Keratinocyte (primary cell): ENCODE results near the gene TTN. TPM values are rescaled to one million over a fixed set of nuclear protein-coding genes. Genes with fewer than 3 reads are reported as not detected.

Experiments
- DNase-seq: peaks from one replicate; pipeline ENCODE4 v3.0.0-alpha.2; 2011; ENCODE audit warnings: low read depth, missing footprints, low spot score
- FAIRE-seq: peaks from 2 replicates; lab custom pipeline; 2011; peaks lifted over from hg19 to GRCh38; lab: Jason Lieb, UNC
- H2AFZ ChIP-seq: 2 replicates; pipeline ENCODE4 v1.6.0; 2012; ENCODE audit warnings: low read length, control low read depth, inconsistent platforms; ENCODE audit not compliant: control insufficient read depth
- H3K27ac ChIP-seq: 2 replicates; pipeline ENCODE4 v1.5.1; 2011; ENCODE audit warnings: low read length; ENCODE audit not compliant: control insufficient read depth, insufficient read depth
- H3K27me3 ChIP-seq: 3 replicates; pipeline ENCODE4 v1.6.0; 2011; ENCODE audit warnings: low read length; ENCODE audit not compliant: control insufficient read depth, insufficient read depth; ENCODE audit errors: extremely low read depth
- H3K36me3 ChIP-seq, 2 experiments: 2 replicates in 1 of 2; 3 replicates in 1 of 2; pipeline ENCODE4 v1.5.1; 2011; ENCODE audit warnings: low read length in 2 of 2, mild to moderate bottlenecking in 1 of 2; ENCODE audit not compliant: control insufficient read depth in 2 of 2, insufficient read depth in 2 of 2; ENCODE audit errors: extremely low read depth in 1 of 2
- H3K4me1 ChIP-seq: 3 replicates; pipeline ENCODE4 v1.5.1; 2011; ENCODE audit warnings: low read length; ENCODE audit not compliant: control insufficient read depth, insufficient read depth; ENCODE audit errors: extremely low read depth
- H3K4me2 ChIP-seq: 3 replicates; pipeline ENCODE4 v1.6.0; 2011; ENCODE audit warnings: low read depth, low read length; ENCODE audit not compliant: control insufficient read depth, insufficient read depth; ENCODE audit errors: extremely low read depth
- H3K4me3 ChIP-seq, 3 experiments: fragments of 200-600 bp in 1 of 3; sonication (generic) in 1 of 3; 2 replicates in 2 of 3; 3 replicates in 1 of 3; pipeline ENCODE4 v1.5.1; 2011 to 2016; ENCODE audit warnings: low read length in 3 of 3, mild to moderate bottlenecking in 3 of 3, control low read depth in 2 of 3, inconsistent platforms in 1 of 3, low read depth in 1 of 3, mixed read lengths in 1 of 3, mixed run types in 1 of 3, moderate library complexity in 1 of 3; ENCODE audit not compliant: control insufficient read depth in 2 of 3, insufficient read depth in 2 of 3; ENCODE audit errors: extremely low read depth in 1 of 3
- H3K79me2 ChIP-seq: 2 replicates; pipeline ENCODE4 v1.6.0; 2012; ENCODE audit warnings: low read length; ENCODE audit not compliant: control insufficient read depth, insufficient read depth
- H3K9ac ChIP-seq: 3 replicates; pipeline ENCODE4 v1.6.0; 2011; ENCODE audit warnings: low read length; ENCODE audit not compliant: control insufficient read depth, insufficient read depth; ENCODE audit errors: extremely low read depth
- H3K9me1 ChIP-seq: 3 replicates; pipeline ENCODE4 v1.6.0; 2011; ENCODE audit warnings: low read length; ENCODE audit not compliant: control insufficient read depth, insufficient read depth; ENCODE audit errors: extremely low read depth
- H3K9me3 ChIP-seq: 2 replicates; pipeline ENCODE4 v1.5.1; 2012; ENCODE audit warnings: low read depth, low read length; ENCODE audit not compliant: control insufficient read depth
- H4K20me1 ChIP-seq: 3 replicates; pipeline ENCODE4 v1.6.0; 2011; ENCODE audit warnings: low read length; ENCODE audit not compliant: control insufficient read depth, insufficient read depth; ENCODE audit errors: extremely low read depth
- CTCF ChIP-seq, 3 experiments: IDR thresholded peaks in 1 of 3; conservative IDR thresholded peaks in 1 of 3; optimal IDR thresholded peaks in 1 of 3; 2 replicates in 2 of 3; 3 replicates in 1 of 3; pipeline versions ENCODE3 to v1.5.1; 2011; ENCODE audit warnings: low read length in 3 of 3, mild to moderate bottlenecking in 3 of 3, moderate library complexity in 2 of 3, control low read depth in 1 of 3, inconsistent platforms in 1 of 3; ENCODE audit not compliant: insufficient read depth in 2 of 3; ENCODE audit errors: extremely low read depth in 1 of 3
- EZH2 ChIP-seq: IDR thresholded peaks from one replicate; pipeline ENCODE4 v1.6.1; 2012; ENCODE audit warnings: inconsistent platforms, mild to moderate bottlenecking, low read length, moderate library complexity
- dilution Hi-C: fragments of 300-500 bp; cut with MboI; formaldehyde crosslinking; loops from one replicate; pipeline ENCODE4 v1.7.0; 2020; ENCODE audit warnings: low sequenced_read_pairs; ENCODE audit not compliant: extremely low pct_ligation_motif_present
- polyA plus RNA-seq, 5 experiments: library from polyadenylated mRNA; depleted of rRNA in 3 of 5; stranded (reverse) in 3 of 5; stranded (forward) in 1 of 5; unstranded in 1 of 5; fragments of >200 nt; gene quantifications; 1 replicate in 1 of 5; 2 replicates in 3 of 5; 3 replicates in 1 of 5; pipeline versions ENCODE4 v1.2.1 to v1.2.3, GENCODE V29; 2011 to 2012; ENCODE audit warnings: missing spikeins in 2 of 5, low read depth in 1 of 5, low replicate concordance in 1 of 5

The TTN gene
- polyA plus RNA-seq, 1 donor (not counting 4 experiments of a cell fraction or from before 2014, with no cell fraction given): 0.01 TPM

GRCh38 chr2:178531168-178531567, 276.1 kb downstream of the TTN start:
- Histone ChIP-seq H3K4me1 (no peaks in the 10 kb centered on the region), H3K9me1 (no peaks in the 10 kb centered on the region), H3K9me3 (no peaks in the 10 kb centered on the region), H3K27ac (no peak overlapping the region), H4K20me1 (no peaks in the 10 kb centered on the region), H3K4me2 (no peak overlapping the region), H3K4me3 (no peak overlapping the region), H3K27me3 (no peaks in the 10 kb centered on the region), H3K36me3 (peaks cover 6 to 11% of the 10 kb centered on the region in 2 experiments), H3K9ac (no peak overlapping the region), H2AFZ (no peak overlapping the region), H3K79me2 (peaks cover 30% of the 10 kb centered on the region)
- no peak for TF ChIP-seq CTCF (optimal IDR thresholded peaks at IDR 0.05 in 1 of 3, IDR thresholded peaks at IDR 0.05 in 1 of 3, conservative IDR thresholded peaks at IDR 0.05 in 1 of 3; ENCODE audit: extremely low read depth in 1 of 3, insufficient read depth in 2 of 3, low read length in 3 of 3)
- FAIRE-seq: no peak
- dilution Hi-C loops: no loop called here
- no peak for DNase-seq

GRCh38 chr2:178530625-178531142, 276.5 kb downstream of the TTN start:
- peaks cover 35% of the 10 kb centered on the region for H3K79me2 ChIP-seq
- TF ChIP-seq CTCF (optimal IDR thresholded peaks at IDR 0.05 in 1 of 3, IDR thresholded peaks at IDR 0.05 in 1 of 3, conservative IDR thresholded peaks at IDR 0.05 in 1 of 3; ENCODE audit: extremely low read depth in 1 of 3, insufficient read depth in 2 of 3, low read length in 3 of 3): no peak
- no peak for TF ChIP-seq EZH2

More at GRCh38 chr2:178530625-178531142, 276.5 kb downstream of the TTN start:
- Histone ChIP-seq H4K20me1 (no peaks in the 10 kb centered on the region), H3K36me3 (peaks cover 6 to 11% of the 10 kb centered on the region in 2 experiments), H2AFZ (no peak overlapping the region), H3K9ac (no peak overlapping the region), H3K4me3 (no peak overlapping the region), H3K4me2 (no peak overlapping the region), H3K27me3 (no peaks in the 10 kb centered on the region), H3K4me1 (no peaks in the 10 kb centered on the region), H3K27ac (no peak overlapping the region), H3K9me3 (no peaks in the 10 kb centered on the region), H3K9me1 (no peaks in the 10 kb centered on the region)
- DNase-seq (no peak), FAIRE-seq (no peak)
- dilution Hi-C loops: no loop called here
